Stimulated activated CD8-positive, alpha-beta memory T cell treated with anti-CD3 and anti-CD28 coated beads, Interleukin-7, amount 100 ng/mL, for 48 hours (primary cell): ENCODE measurements around the gene HS3ST5.

Experiments used
- DNase-seq, 2 donors: peaks; one replicate each; pipeline ENCODE4 v3.0.0-alpha.2; 2020; ENCODE audit warnings: low read depth in 1 of 2; ENCODE audit errors: extremely low read depth in 1 of 2

Gene HS3ST5

DNA sequence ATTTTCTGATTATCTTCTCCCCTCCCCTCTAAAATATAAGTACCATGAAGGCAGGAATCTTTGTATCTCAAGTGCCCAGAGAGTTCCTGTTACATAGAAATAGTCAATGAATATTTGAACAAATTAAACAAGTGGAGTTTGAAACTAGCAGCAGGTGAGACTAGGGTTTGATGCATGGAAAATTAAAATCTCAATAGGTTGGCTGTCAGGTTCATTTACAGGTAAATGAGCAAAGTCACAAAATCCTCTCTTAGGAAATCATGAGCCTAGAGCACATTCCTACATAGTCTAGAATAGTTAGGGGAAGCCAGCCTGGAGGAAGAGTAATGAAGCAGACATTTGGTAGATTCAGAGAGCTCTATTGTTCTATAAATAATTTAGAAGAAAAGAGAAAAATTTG lies 140.4 kb downstream of the HS3ST5 start:
- no peak for DNase-seq

- DNase-seq, result no peak
Measured at GRCh38 chr6:114200891-114201290, 141.9 kb downstream of the HS3ST5 start.

DNA sequence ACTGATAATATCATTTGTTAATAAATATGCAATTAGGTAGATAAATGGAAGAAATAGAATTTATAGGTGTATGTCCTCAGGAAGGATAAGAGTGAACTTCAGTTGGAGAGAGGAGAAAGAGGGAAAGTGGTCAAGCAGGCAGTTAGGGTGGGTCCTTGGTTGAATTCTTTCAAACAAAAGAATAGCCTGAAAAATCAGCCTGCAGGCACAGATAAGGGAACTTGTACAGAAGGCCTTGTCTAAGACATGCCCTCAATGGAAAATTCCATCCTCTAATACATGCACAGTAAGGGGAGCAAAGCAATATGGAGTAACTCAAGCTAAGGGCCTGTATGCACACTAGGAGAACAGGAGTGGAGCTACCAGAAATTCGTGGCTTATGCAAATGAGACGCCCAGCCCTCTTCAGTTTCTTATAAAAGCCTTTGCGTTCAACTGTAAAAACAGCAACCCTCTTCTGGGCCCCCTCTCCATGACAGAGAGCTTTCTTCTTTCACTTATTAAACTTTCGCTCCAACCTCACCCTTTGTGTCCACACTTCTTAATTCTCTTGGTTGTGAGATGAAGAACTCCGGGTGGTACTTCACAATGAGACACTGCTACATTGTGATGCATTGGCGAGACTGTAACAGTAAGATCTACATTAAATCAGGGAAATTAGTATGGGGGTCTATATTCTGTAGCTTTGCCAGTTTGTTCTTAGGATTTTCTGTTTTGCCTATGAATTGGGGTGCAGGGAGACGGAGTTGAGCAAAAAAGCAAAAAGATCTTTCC lies 147.0 kb downstream of the HS3ST5 start:
- DNase-seq, result no peak

- no peak for DNase-seq
Measured at GRCh38 chr6:114195027-114195365, 147.8 kb downstream of the HS3ST5 start.

DNA sequence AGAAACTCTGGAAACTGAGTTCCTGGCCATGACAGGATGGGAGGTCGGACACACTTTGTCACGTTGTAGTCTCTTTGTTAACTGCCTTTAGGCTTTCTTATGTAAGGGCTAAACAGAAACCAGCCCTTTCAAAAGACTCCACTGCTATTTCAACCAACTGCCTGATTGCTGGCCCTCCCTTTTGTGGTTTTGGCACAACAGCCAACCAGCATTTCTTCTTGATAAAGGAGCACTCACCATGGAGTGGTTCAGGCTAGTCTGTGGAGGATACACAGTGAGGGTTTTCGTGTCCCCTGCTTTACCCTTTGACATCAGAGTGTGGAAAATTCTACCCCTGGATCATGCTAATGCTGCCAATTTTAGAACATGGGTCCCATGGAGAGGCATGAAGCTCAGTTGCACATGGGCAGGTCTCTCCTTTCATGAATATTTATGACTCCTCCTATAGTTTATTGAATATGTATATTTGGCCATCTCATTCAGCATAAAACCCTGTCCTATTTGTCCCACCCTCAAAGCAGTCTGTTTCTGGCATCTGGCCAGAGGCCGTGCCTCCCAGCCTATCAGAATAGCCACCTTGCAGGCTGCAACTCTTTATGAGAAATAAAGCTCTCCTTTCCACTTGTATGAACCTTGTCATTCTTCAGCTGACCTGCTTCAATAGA lies 148.3 kb downstream of the HS3ST5 start:
- DNase-seq, result no peak

GRCh38 chr6:114187563-114187962 lies 155.3 kb downstream of the HS3ST5 start:
- no peak for DNase-seq

DNA sequence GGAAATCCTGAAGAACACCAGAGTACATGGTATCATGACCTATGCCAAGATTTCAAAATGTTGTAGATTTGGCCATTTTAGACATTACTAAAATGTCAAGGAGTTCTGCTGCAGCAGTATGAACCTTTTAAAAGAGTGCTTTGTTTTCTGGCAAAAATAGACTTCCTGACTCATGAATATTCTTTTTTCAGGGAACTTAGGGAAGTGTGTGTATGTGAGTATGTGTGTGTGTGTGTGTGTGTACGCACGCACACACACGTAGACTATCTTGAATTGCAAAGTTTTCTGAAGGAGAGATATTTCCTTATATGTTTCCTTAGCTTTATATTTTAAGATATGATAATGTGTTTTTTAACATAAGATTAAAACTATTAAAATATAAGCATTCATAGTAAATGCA lies 161.2 kb downstream of the HS3ST5 start:
- no peak for DNase-seq

GRCh38 chr6:114179411-114179810 lies 163.4 kb downstream of the HS3ST5 start:
- DNase-seq, result no peak

DNA sequence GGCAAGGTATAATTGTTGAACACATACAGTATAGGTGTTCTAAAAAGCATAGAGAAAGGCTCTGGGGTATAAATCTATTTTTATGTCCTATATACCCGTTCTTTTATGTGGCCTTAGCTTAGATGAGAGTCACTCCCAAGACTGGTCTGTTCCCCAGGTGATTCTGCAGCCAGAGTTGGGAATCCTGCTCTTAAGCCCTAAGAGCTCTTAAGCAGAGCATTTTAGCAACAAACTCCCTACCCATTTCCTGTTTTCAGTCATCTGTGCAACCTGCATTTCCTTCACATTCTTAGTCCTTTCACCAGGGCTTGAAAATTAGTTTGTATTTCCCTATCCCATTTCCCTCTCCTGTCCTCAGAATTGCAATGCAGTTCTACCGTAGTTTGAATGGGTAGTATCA lies 166.1 kb downstream of the HS3ST5 start:
- DNase-seq, result no peak

GRCh38 chr6:114172576-114173260 lies 170.1 kb downstream of the HS3ST5 start:
- DNase-seq, result no peak

- no peak for DNase-seq
Measured at GRCh38 chr6:114171473-114171872, 171.3 kb downstream of the HS3ST5 start.

- DNase-seq, result no peak
Measured at GRCh38 chr6:114170958-114171387, 171.8 kb downstream of the HS3ST5 start.

DNA sequence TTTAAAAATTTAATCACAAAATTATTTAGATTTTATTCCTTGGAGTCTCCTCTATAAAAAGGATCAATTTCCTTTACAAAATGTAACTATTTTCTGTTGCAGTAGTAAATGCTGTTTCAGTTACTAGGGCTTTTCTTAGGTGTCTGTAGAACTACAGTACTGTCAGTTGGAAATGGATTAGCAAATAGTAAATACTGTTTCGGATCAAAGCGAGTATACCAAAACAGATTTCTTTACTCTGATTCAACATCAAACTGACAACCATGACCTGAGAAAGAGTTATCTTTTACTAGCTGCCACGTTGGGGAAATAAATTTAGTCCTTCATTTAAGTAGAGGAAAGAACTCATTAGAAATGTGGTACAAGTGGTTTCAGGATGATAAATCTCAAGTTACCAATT lies 172.5 kb downstream of the HS3ST5 start:
- DNase-seq, result no peak

DNA sequence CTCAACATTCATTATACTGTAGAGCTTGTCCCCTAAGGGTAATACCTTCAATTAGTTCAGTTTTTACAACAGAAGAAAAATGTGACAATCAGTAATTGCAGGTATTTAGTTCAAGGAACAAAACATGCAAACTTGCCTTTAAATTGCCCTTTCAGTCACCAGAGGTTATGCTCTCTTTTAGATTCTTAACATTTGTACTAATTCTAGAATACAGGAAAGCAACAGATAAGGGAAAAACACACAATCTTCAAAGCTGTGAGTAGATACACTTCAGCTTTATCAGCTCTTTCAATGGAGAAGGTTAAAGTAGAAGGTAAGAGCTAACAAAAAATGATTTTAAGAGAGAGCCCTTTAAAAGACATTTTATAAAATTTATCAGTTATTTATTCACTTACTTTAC lies 173.1 kb downstream of the HS3ST5 start:
- DNase-seq, result no peak

- DNase-seq, result no peak
Measured at GRCh38 chr6:114167583-114168576, 174.9 kb downstream of the HS3ST5 start.

GRCh38 chr6:114164207-114164606 lies 178.6 kb downstream of the HS3ST5 start:
- no peak for DNase-seq

DNA sequence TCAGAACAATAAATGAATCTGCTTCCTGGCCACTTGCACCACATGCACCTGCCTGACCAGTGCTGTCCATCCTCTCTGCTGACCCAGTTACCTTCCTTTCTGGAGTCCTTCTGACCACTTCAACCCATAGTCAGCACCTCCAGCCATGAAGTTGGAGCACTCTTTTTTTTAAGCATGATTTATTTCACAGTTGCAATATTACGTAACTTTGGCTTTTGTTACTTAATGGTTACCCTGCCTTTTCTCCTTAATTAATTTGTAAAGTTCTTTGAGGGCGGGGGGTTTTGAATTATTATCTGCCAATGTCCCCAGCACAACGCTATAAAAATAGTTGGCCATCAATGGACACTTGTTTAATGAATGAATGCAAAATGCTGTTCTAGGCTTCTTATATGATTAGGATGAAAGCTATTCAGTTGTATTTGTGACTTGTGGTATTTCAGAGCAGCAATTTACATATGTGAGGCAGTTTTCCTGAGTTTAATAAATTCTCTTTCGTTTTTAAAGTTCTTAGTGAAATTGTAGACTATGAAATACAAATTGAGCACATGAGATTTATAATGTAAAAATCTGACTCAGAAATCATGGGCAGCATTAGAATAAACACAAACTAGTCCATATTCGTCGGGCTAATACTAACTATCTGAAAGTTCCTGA lies 180.0 kb downstream of the HS3ST5 start:
- no peak for DNase-seq

- no peak for DNase-seq
Measured at GRCh38 chr6:114160881-114161280, 181.9 kb downstream of the HS3ST5 start.

DNA sequence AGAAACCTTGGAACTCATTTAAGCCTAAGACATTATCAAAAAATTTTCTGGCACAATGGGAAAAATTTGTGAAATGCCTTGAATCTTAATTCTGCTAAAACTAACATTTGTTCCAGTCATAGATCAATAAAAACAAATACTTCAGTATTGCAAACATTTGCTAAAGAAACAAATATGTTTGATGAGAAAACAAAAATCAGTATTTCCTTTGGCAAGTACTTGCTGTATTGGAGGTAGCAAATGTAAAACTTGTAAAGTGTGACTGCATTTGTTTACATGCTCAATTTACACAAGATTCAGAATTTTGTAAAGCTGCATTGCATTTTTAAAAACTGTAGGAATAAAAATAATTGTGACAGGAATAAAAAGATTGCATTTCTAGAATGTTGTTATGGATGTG lies 183.1 kb downstream of the HS3ST5 start:
- no peak for DNase-seq
